ENCODE measurements around the gene DBH.

The DBH gene

DNA sequence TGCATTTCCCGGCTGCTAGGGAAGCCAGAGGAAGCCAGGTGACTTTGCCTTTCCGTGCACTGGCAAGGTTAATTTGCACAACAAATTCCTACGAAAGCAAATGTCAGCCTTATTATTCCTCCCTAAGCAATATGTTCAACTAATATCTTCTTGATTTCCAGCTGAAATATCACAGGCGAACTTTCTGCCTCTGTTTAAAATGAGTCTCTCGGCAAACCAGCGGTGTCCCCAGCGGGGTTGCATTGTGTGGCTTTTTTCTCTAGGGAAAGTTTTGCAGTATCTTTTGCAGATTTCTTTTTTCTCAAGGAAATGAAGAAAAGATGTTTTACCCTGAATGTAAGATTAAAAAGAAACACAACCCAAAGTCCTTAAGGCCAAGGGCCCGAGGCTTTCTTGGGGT is 1.9 kb downstream of the DBH start:
- no peak overlapping the region for H3K4me3 ChIP-seq (ENCODE audit: low read depth, low read length)
- TF ChIP-seq, protein P1, sequence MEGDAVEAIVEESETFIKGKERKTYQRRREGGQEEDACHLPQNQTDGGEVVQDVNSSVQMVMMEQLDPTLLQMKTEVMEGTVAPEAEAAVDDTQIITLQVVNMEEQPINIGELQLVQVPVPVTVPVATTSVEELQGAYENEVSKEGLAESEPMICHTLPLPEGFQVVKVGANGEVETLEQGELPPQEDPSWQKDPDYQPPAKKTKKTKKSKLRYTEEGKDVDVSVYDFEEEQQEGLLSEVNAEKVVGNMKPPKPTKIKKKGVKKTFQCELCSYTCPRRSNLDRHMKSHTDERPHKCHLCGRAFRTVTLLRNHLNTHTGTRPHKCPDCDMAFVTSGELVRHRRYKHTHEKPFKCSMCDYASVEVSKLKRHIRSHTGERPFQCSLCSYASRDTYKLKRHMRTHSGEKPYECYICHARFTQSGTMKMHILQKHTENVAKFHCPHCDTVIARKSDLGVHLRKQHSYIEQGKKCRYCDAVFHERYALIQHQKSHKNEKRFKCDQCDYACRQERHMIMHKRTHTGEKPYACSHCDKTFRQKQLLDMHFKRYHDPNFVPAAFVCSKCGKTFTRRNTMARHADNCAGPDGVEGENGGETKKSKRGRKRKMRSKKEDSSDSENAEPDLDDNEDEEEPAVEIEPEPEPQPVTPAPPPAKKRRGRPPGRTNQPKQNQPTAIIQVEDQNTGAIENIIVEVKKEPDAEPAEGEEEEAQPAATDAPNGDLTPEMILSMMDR (IDR thresholded peaks at IDR 0.05; ENCODE audit: control insufficient read depth, extremely low read depth, insufficient read depth), result no peak
- no peak for DNase-seq (ENCODE audit: low read depth)

GRCh38 chr9:133638711-133639110 is 2.5 kb downstream of the DBH start:
- no peak overlapping the region for H3K4me3 ChIP-seq (ENCODE audit: low read depth, low read length)
- TF ChIP-seq, protein P1 (IDR thresholded peaks at IDR 0.05; ENCODE audit: control insufficient read depth, extremely low read depth, insufficient read depth), result no peak
- no peak for DNase-seq (ENCODE audit: low read depth)

DNA sequence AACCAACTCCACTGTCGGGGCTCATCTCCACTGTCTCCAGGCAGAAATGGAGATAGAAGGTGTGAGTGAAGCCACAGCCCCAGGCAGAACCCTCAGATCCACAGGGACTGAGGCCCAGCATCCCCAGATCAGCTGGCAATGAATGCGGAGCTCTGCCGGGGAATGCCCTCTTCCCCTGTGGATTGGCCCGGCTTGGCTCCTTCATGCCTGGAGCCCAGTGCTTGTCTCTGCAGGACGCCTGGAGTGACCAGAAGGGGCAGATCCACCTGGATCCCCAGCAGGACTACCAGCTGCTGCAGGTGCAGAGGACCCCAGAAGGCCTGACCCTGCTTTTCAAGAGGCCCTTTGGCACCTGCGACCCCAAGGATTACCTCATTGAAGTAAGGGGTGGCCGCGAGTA is 3.5 kb downstream of the DBH start:
- H3K4me3 ChIP-seq (ENCODE audit: low read depth, low read length), result no peak overlapping the region
- no peak for DNase-seq (ENCODE audit: low read depth)
- TF ChIP-seq, protein P1 (IDR thresholded peaks at IDR 0.05; ENCODE audit: control insufficient read depth, extremely low read depth, insufficient read depth), result no peak

DNA sequence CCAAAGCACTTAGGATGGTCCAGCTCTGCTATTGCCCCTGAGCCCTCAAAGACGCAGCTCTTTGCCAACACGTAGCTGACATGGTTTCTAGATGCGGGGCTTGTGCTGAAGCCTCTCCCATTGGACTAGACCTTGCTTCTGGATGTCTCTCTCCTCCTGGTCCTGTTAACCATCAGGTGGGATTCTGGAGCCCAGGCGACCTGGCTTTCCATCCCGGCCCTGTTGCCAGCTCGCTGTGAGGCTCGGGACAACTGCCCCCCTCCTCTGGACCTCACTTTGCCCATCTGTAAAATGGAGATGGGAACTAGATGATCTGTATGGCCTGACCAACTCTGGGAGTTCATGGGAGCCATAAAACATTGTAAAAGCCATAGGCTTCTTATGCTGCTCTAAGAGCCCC is 4.0 kb downstream of the DBH start:
- DNase-seq (ENCODE audit: low read depth), result no peak

DNA sequence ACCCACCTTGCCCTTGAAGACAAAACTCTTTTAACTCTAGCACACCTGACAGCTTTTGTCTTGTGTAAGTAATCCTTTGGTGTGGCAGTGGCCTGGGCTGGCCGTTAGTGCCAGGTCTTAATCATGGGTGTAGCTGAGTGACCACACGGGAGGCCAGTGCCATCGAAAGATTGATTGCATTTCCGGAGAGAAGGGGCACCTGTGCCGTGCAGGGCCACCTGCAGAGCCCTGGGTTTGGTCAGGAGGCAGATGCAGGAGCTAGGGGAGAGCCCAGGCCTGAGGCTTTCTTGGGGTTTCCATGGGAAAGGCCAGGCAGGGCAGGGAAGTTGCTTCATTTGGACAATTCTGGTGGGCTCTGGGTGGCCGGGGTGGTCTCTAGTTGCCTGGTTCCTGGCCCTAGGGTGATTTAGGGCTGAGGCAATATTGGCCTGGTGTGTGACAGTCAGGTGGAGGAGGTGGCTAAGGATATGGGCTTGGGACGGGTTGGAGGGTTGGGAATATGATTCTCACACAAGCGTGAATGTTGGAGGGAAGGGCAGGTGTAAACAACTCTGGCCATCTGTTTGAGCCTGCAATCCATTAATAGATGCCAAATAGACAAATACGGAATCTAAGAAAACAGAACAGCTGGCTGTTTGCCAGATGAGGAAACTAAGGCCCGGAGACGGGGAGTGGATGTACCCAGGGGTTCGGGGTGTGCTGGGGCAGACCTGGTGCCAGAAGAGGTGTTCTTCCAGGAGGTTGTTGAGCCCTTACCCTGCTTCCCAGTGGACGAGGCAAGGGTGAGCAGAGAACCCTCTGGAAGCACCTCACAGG is 4.6 kb downstream of the DBH start:
- no peak overlapping the region for H3K4me3 ChIP-seq (ENCODE audit: low read depth, low read length)
- TF ChIP-seq, protein P1 (IDR thresholded peaks at IDR 0.05; ENCODE audit: control insufficient read depth, extremely low read depth, insufficient read depth), result no peak
- DNase-seq (ENCODE audit: low read depth), result no peak

More for the DNA sequence above, 4.0 kb downstream of the DBH start:
- TF ChIP-seq, protein P1 (IDR thresholded peaks at IDR 0.05; ENCODE audit: control insufficient read depth, extremely low read depth, insufficient read depth), result no peak
- no peak overlapping the region for H3K4me3 ChIP-seq (ENCODE audit: low read depth, low read length)

DNA sequence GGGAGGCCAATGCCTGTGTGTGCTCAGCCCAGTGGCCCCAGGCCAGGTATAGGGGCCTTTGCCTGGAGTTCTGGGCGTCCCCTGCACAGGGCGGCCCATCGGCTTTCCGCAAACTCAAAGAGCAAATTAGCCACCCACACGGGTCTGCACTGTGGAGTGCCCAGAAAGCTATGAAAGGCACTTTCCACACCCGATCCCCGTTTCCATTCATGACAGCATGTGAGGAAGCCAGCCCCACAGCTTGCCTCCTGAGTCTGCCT is 5.2 kb downstream of the DBH start:
- TF ChIP-seq, protein P1 (IDR thresholded peaks at IDR 0.05; ENCODE audit: control insufficient read depth, extremely low read depth, insufficient read depth), result no peak
- no peak overlapping the region for H3K4me3 ChIP-seq (ENCODE audit: low read depth, low read length)
- no peak for DNase-seq (ENCODE audit: low read depth)
